Mammary epithelial cell (primary cell): ENCODE results near the gene CYP11A1.
"Not testable (repeated sequence)": the region's sequence is repeated elsewhere in the genome, so short reads cannot be mapped to it uniquely, and the experiment has no call there.

Experiments
- CTCF ChIP-seq, 2 donors: IDR thresholded peaks in 1 of 2; conservative IDR thresholded peaks in 1 of 2; 2 replicates each; pipeline ENCODE4 v1.5.1; 2011 to 2012; ENCODE audit warnings: inconsistent platforms in 2 of 2, low read length in 2 of 2, mild to moderate bottlenecking in 2 of 2, control low read depth in 1 of 2, low read depth in 1 of 2; ENCODE audit not compliant: insufficient read depth in 1 of 2; ENCODE audit errors: extremely low read depth in 1 of 2
- EZH2 ChIP-seq: IDR thresholded peaks from 2 replicates; pipeline ENCODE4 v1.6.1; 2012; ENCODE audit warnings: low read length, inconsistent platforms, borderline replicate concordance

- TF ChIP-seq CTCF (conservative IDR thresholded peaks at IDR 0.05 in 1 of 2, IDR thresholded peaks at IDR 0.05 in 1 of 2; ENCODE audit: extremely low read depth in 1 of 2, insufficient read depth in 1 of 2, low read depth in 1 of 2, low read length in 2 of 2); EZH2: not testable (repeated sequence)
Measured at GRCh38 chr15:74359376-74359775, 8.1 kb downstream of the CYP11A1 start.
